Sigmoid colon (tissue), 7 donors: ENCODE measurements around the gene SMC6. TPM values are rescaled to one million over a fixed set of nuclear protein-coding genes. Genes with fewer than 3 reads are reported as not detected.

Source experiments
- DNase-seq: peaks from one replicate; pipeline ENCODE4 v3.0.0-alpha.2; 2019
- H3K27ac ChIP-seq, 4 donors: fragments of 200-600 bp; sonication (generic); one replicate each; pipeline ENCODE4 v1.5.1; 2016 to 2019; ENCODE audit warnings: mild to moderate bottlenecking in 1 of 4
- H3K27me3 ChIP-seq, 3 donors: fragments of 200-600 bp; sonication (generic); one replicate each; pipeline ENCODE4 v1.5.1; 2019; ENCODE audit warnings: mild to moderate bottlenecking in 1 of 3
- H3K36me3 ChIP-seq, 4 donors: fragments of 200-600 bp; sonication (generic); one replicate each; pipeline ENCODE4 v1.5.1; 2016 to 2019
- H3K4me1 ChIP-seq, 4 donors: fragments of 200-600 bp; sonication (generic); one replicate each; pipeline ENCODE4 v1.5.1; 2017 to 2019
- H3K4me3 ChIP-seq, 4 donors: fragments of 200-600 bp; sonication (generic); one replicate each; pipeline ENCODE4 v1.5.1; 2017 to 2019; ENCODE audit warnings: mild to moderate bottlenecking in 2 of 4, moderate library complexity in 1 of 4
- H3K9me3 ChIP-seq, 4 donors: fragments of 200-600 bp in 3 of 4; sonication (generic) in 3 of 4; one replicate each; pipeline versions ENCODE4 v1.5.1 to v1.6.1; 2013 to 2019
- CTCF ChIP-seq, 4 experiments: fragments of 450-650 bp in 3 of 4; fragments of 200-600 bp in 1 of 4; IDR thresholded peaks; one replicate each; pipeline ENCODE4 v1.5.1; 2016 to 2019; ENCODE audit warnings: antibody characterized with exemption in 4 of 4, mild to moderate bottlenecking in 3 of 4, moderate library complexity in 2 of 4
- EP300 ChIP-seq, 4 donors: sonication (generic); formaldehyde crosslinking; IDR thresholded peaks; one replicate each; pipeline ENCODE4 v1.6.1; 2017; ENCODE audit warnings: antibody characterized with exemption in 4 of 4
- POLR2A ChIP-seq, 2 donors: fragments of 450-650 bp; IDR thresholded peaks; one replicate each; pipeline ENCODE4 v1.6.1; 2016; ENCODE audit warnings: antibody characterized with exemption in 2 of 2, mild to moderate bottlenecking in 2 of 2, moderate library complexity in 2 of 2
- POLR2AphosphoS5 ChIP-seq, 4 donors: sonication (generic); formaldehyde crosslinking; IDR thresholded peaks; one replicate each; pipeline ENCODE4 v1.6.1; 2017; ENCODE audit warnings: antibody characterized with exemption in 4 of 4
- WGBS, 2 donors: extraction: QIAGEN DNeasy Blood & Tissue Kit; methylation state at CpG; one replicate each; pipeline ENCODE4 v1.1.7; 2013; 5-methylcytosine and 5-hydroxymethylcytosine counted together
- intact Hi-C: fragments of 100-400 bp; cut with DNase I; formaldehyde crosslinking; loops from one replicate; pipeline ENCODE4 v1.15.1; 2023
- polyA plus RNA-seq, 3 donors: library from polyadenylated mRNA; stranded (reverse); fragments of 200-250 nt; gene quantifications; one replicate each; pipeline ENCODE4 v1.2.3, GENCODE V29; 2013
- total RNA-seq, 4 donors: library from RNA; depleted of rRNA; stranded (reverse); fragments of >200 nt; gene quantifications; one replicate each; pipeline ENCODE4 v1.1.0, GENCODE V29; 2016
- donor health status: healthy with polysubstance abuse.
- donor health status: Bipolar disorder and iron deficiency.
- donor health status: healthy.

The SMC6 gene
- total and polyA plus RNA-seq, 7 donors = 6.6 to 15.8 (median 10.7) TPM

- H3K27ac ChIP-seq = no peak overlapping the region
- H3K27me3 ChIP-seq = no peaks in the 10 kb centered on the region
- H3K36me3 ChIP-seq = peaks cover 0 to 78% (median 13%) of the 10 kb centered on the region in 4 donors
- H3K9me3 ChIP-seq = no peaks in the 10 kb centered on the region
- TF ChIP-seq POLR2A (IDR thresholded peaks at IDR 0.05) (no peak), POLR2AphosphoS5 (IDR thresholded peaks at IDR 0.05) (no peak), CTCF (IDR thresholded peaks at IDR 0.05) (no peak), EP300 (IDR thresholded peaks at IDR 0.05) (no peak)
- 94 to 96% methylated on average over 2 of the region's 2 CpGs for WGBS, 2 donors
- no peak for DNase-seq
- intact Hi-C loops = no loop called here
- H3K4me3 ChIP-seq = no peak overlapping the region
- no peaks in the 10 kb centered on the region for H3K4me1 ChIP-seq
Observed at GRCh38 chr2:17735864-17736263, 17.7 kb downstream of the SMC6 start.

GRCh38 chr2:17733599-17733998 lies 20.0 kb downstream of the SMC6 start:
- Histone ChIP-seq H3K9me3 (no peaks in the 10 kb centered on the region), H3K4me3 (no peak overlapping the region), H3K4me1 (no peaks in the 10 kb centered on the region), H3K36me3 (peaks cover 0 to 93% (median 14%) of the 10 kb centered on the region in 4 donors), H3K27me3 (no peaks in the 10 kb centered on the region), H3K27ac (no peak overlapping the region)
- DNase-seq = no peak
- intact Hi-C loops = no loop called here
- WGBS, 2 donors = 32 to 81% methylated on average over 1 of the region's 1 CpG
- TF ChIP-seq POLR2A (IDR thresholded peaks at IDR 0.05) (no peak), EP300 (IDR thresholded peaks at IDR 0.05) (no peak), POLR2AphosphoS5 (IDR thresholded peaks at IDR 0.05) (no peak), CTCF (IDR thresholded peaks at IDR 0.05) (no peak)

- no peak for TF ChIP-seq EP300 (IDR thresholded peaks at IDR 0.05)
- TF ChIP-seq CTCF (IDR thresholded peaks at IDR 0.05) = no peak
- no peak for TF ChIP-seq POLR2AphosphoS5 (IDR thresholded peaks at IDR 0.05)
- TF ChIP-seq POLR2A (IDR thresholded peaks at IDR 0.05) = no peak
- no peaks in the 10 kb centered on the region for H3K9me3 ChIP-seq
- DNase-seq = no peak
- H3K27me3 ChIP-seq = no peaks in the 10 kb centered on the region
- H3K27ac ChIP-seq = no peak overlapping the region
- H3K4me3 ChIP-seq = no peak overlapping the region
- 89 to 93% methylated on average over 2 of the region's 2 CpGs for WGBS, 2 donors
- no peaks in the 10 kb centered on the region for H3K4me1 ChIP-seq
- intact Hi-C loops = loop anchor here (10.0 kb wide), 1 partner anchor 645 kb away; no protein-coding TSS in a partner anchor
- H3K36me3 ChIP-seq = peaks cover 0 to 81% (median 6%) of the 10 kb centered on the region in 4 donors
Observed at GRCh38 chr2:17729880-17730279, 23.7 kb downstream of the SMC6 start.

- H3K9me3 ChIP-seq = no peaks in the 10 kb centered on the region
- DNase-seq = no peak
- H3K27ac ChIP-seq = no peak overlapping the region
- H3K27me3 ChIP-seq = no peaks in the 10 kb centered on the region
- intact Hi-C loops = loop anchor here (10.0 kb wide), 1 partner anchor 647 kb away; no protein-coding TSS in a partner anchor
- H3K4me1 ChIP-seq = no peaks in the 10 kb centered on the region
- WGBS, 2 donors = 96 to 97% methylated on average over 6 of the region's 6 CpGs
- peaks cover 0 to 81% (median 4%) of the 10 kb centered on the region in 4 donors for H3K36me3 ChIP-seq
- H3K4me3 ChIP-seq = no peak overlapping the region
- TF ChIP-seq EP300 (IDR thresholded peaks at IDR 0.05) (no peak), CTCF (IDR thresholded peaks at IDR 0.05) (no peak), POLR2A (IDR thresholded peaks at IDR 0.05) (no peak), POLR2AphosphoS5 (IDR thresholded peaks at IDR 0.05) (no peak)
Observed at GRCh38 chr2:17728210-17728609, 25.4 kb downstream of the SMC6 start.
